Measurements from ENCODE around the gene ZPBP2. TPM values are rescaled to one million over a fixed set of nuclear protein-coding genes. Genes with fewer than 3 reads are reported as not detected.
A peak's percentile ranks its signal among the peaks of the same experiment; 100 is the strongest.

Gene ZPBP2
- total RNA-seq, 1 donor from 2014 or later: not detected

- H3K4me3 ChIP-seq: no peak overlapping the region
- H3K27ac ChIP-seq: no peak overlapping the region
- peaks cover 15% of the 10 kb centered on the region for H3K27me3 ChIP-seq
- H3K9me3 ChIP-seq: no peaks in the 10 kb centered on the region
- H3K36me3 ChIP-seq: no peaks in the 10 kb centered on the region
- TF ChIP-seq CTCF (IDR thresholded peaks at IDR 0.05): no peak
- DNase-seq (ENCODE audit: low spot score in 2 of 2): no peak
- H3K4me1 ChIP-seq: no peaks in the 10 kb centered on the region
- intact Hi-C loops (cut with DNase I): no loop called here
Measured at GRCh38 chr17:39861235-39861634, 6.8 kb upstream of the ZPBP2 start.

GRCh38 chr17:39863244-39863917, 4.6 kb upstream of the ZPBP2 start:
- Histone ChIP-seq H3K4me3 (peak overlapping the region in 1 of 2 donors; percentile 27), H3K36me3 (no peaks in the 10 kb centered on the region), H3K9me3 (no peaks in the 10 kb centered on the region), H3K27ac (no peak overlapping the region), H3K4me1 (no peaks in the 10 kb centered on the region), H3K27me3 (peaks cover 24% of the 10 kb centered on the region)
- no peak for DNase-seq (ENCODE audit: low spot score in 2 of 2)
- no peak for TF ChIP-seq CTCF (IDR thresholded peaks at IDR 0.05)
- intact Hi-C loops (cut with DNase I): no loop called here

- peak within 1 kb of the TSS; percentile 18 to 27 for H3K4me3 ChIP-seq
- no peaks in the 10 kb centered on the region for H3K9me3 ChIP-seq
- TF ChIP-seq CTCF (IDR thresholded peaks at IDR 0.05): no peak
- no peaks in the 10 kb centered on the region for H3K4me1 ChIP-seq
- intact Hi-C loops (cut with DNase I): no loop called here
- H3K36me3 ChIP-seq: no peaks in the 10 kb centered on the region
- H3K27me3 ChIP-seq: peaks cover 24% of the 10 kb centered on the region
- no peak within 1 kb of the TSS for H3K27ac ChIP-seq
- DNase-seq (ENCODE audit: low spot score in 2 of 2): peak in 1 of 2 donors; percentile 62
Measured at GRCh38 chr17:39863918-39864746, 3.9 kb upstream of the ZPBP2 start, which contains the start of gene IKZF3. Gene IKZF3, minus strand, starts transcription at chr17:39864312. Its CDS starts 186 bp downstream, at chr17:39864126.

GRCh38 chr17:39866013-39866730, 1.8 kb upstream of the ZPBP2 start:
- intact Hi-C loops (cut with DNase I): no loop called here
- TF ChIP-seq CTCF (IDR thresholded peaks at IDR 0.05): no peak
- no peak overlapping the region for H3K4me3 ChIP-seq
- H3K9me3 ChIP-seq: no peaks in the 10 kb centered on the region
- DNase-seq (ENCODE audit: low spot score in 2 of 2): no peak
- no peak overlapping the region for H3K27ac ChIP-seq
- H3K36me3 ChIP-seq: no peaks in the 10 kb centered on the region
- no peaks in the 10 kb centered on the region for H3K4me1 ChIP-seq
- H3K27me3 ChIP-seq: peaks cover 24% of the 10 kb centered on the region

GRCh38 chr17:39867084-39867879, 720 bp upstream of the ZPBP2 start:
- no peak for TF ChIP-seq CTCF (IDR thresholded peaks at IDR 0.05)
- Histone ChIP-seq H3K36me3 (no peaks in the 10 kb centered on the region), H3K4me1 (no peaks in the 10 kb centered on the region), H3K27me3 (peaks cover 24% of the 10 kb centered on the region), H3K9me3 (no peaks in the 10 kb centered on the region), H3K4me3 (no peak overlapping the region), H3K27ac (no peak overlapping the region)
- DNase-seq (ENCODE audit: low spot score in 2 of 2): no peak
- intact Hi-C loops (cut with DNase I): no loop called here
